H1 (cell line): ENCODE measurements around the gene ASAP2. TPM values are rescaled to one million over a fixed set of nuclear protein-coding genes. Genes with fewer than 3 reads are reported as not detected.

Source experiments
- CTCF ChIA-PET: fragments of 300-600 bp; sonication (Branson Sonifier 250); formaldehyde crosslinking; loops from one replicate; lab custom pipeline; 2021; ENCODE audit not compliant: partially characterized antibody; lab: Charles Lee
- POLR2A ChIA-PET: fragments of 300-600 bp; sonication (Branson Sonifier 250); formaldehyde crosslinking; loops from one replicate; lab custom pipeline; 2021; ENCODE audit warnings: inconsistent platforms; ENCODE audit not compliant: partially characterized antibody; lab: Charles Lee
- DNase-seq, 2 experiments: peaks; one replicate each; pipeline versions ENCODE4 v3.0.0 to v3.0.0-alpha.2; 2010 to 2022; ENCODE audit warnings: low spot score in 2 of 2, low read depth in 1 of 2, mixed read lengths in 1 of 2
- FAIRE-seq: peaks from 2 replicates; lab custom pipeline; 2011; peaks lifted over from hg19 to GRCh38; lab: Jason Lieb, UNC
- H2AFZ ChIP-seq: 2 replicates; pipeline ENCODE4 v1.8.1; 2012; ENCODE audit warnings: low read length, inconsistent platforms
- H2AK5ac ChIP-seq: 2 replicates; pipeline ENCODE4 v1.6.1; 2013; ENCODE audit warnings: low read depth, low read length
- H2BK120ac ChIP-seq: replicated peaks from 2 replicates; pipeline ENCODE3; 2013; ENCODE audit warnings: low read depth, low read length, inconsistent platforms
- H2BK12ac ChIP-seq: 2 replicates; pipeline ENCODE4 v1.6.1; 2013; ENCODE audit warnings: low read depth, low read length
- H2BK15ac ChIP-seq: 2 replicates; pipeline ENCODE4 v1.6.1; 2013; ENCODE audit warnings: low read length
- H2BK20ac ChIP-seq: 2 replicates; pipeline ENCODE4 v1.6.1; 2013; ENCODE audit warnings: low read length
- H2BK5ac ChIP-seq: 2 replicates; pipeline ENCODE4 v1.6.1; 2013; ENCODE audit warnings: low read depth, low read length
- H3K14ac ChIP-seq: 2 replicates; pipeline ENCODE4 v1.6.1; 2013; ENCODE audit warnings: inconsistent platforms; ENCODE audit not compliant: insufficient read length
- H3K18ac ChIP-seq: 2 replicates; pipeline ENCODE4 v1.6.1; 2013; ENCODE audit warnings: low read length; ENCODE audit errors: extremely low read depth
- H3K23ac ChIP-seq: 2 replicates; pipeline ENCODE4 v1.6.1; 2013; ENCODE audit warnings: inconsistent platforms; ENCODE audit not compliant: insufficient read length
- H3K23me2 ChIP-seq: 2 replicates; pipeline ENCODE4 v1.6.1; 2013; ENCODE audit warnings: low read depth, low read length
- H3K27ac ChIP-seq: 2 replicates; pipeline ENCODE4 v1.6.1; 2011; ENCODE audit warnings: low read depth, low read length, inconsistent platforms
- H3K27me3 ChIP-seq, 4 experiments: replicated peaks in 1 of 4; 1 replicate in 1 of 4; 2 replicates in 3 of 4; pipeline versions ENCODE4 v1.6.1 to v1.8.1; 2011 to 2013; ENCODE audit warnings: low read length in 3 of 4, mild to moderate bottlenecking in 3 of 4, inconsistent platforms in 2 of 4, mixed read lengths in 2 of 4, moderate library complexity in 1 of 4; ENCODE audit not compliant: control insufficient read depth in 3 of 4, insufficient read depth in 3 of 4; ENCODE audit errors: extremely low read depth in 1 of 4
- H3K36me3 ChIP-seq, 4 experiments: 2 replicates each; pipeline versions ENCODE4 v1.6.1 to v1.8.1; 2011 to 2013; ENCODE audit warnings: mild to moderate bottlenecking in 4 of 4, low read length in 3 of 4, moderate library complexity in 2 of 4, control low read depth in 1 of 4, inconsistent platforms in 1 of 4; ENCODE audit not compliant: insufficient read depth in 4 of 4, control insufficient read depth in 2 of 4
- H3K4ac ChIP-seq: replicated peaks from 2 replicates; pipeline ENCODE3; 2013; ENCODE audit warnings: low read length, low read depth, mixed read lengths, inconsistent platforms; ENCODE audit not compliant: insufficient read length
- H3K4me1 ChIP-seq, 4 experiments: replicated peaks in 1 of 4; 1 replicate in 1 of 4; 2 replicates in 3 of 4; pipeline versions ENCODE4 v1.6.1 to v1.8.1; 2011 to 2013; ENCODE audit warnings: low read length in 3 of 4, inconsistent platforms in 2 of 4, mixed read lengths in 1 of 4; ENCODE audit not compliant: insufficient read depth in 4 of 4, control insufficient read depth in 3 of 4
- H3K4me2 ChIP-seq, 2 experiments: 2 replicates each; pipeline versions ENCODE4 v1.6.1 to v1.8.1; 2011 to 2013; ENCODE audit warnings: low read depth in 2 of 2, low read length in 2 of 2, control low read depth in 1 of 2, inconsistent platforms in 1 of 2, mild to moderate bottlenecking in 1 of 2; ENCODE audit not compliant: insufficient read depth in 1 of 2
- H3K4me3 ChIP-seq, 4 experiments: fragments of 200-600, 300-600 bp in 1 of 4; sonication (generic), shearing (Covaris generic), sonication (Bioruptor Twin) in 1 of 4; 2 replicates each; pipeline versions ENCODE4 v1.5.1 to v1.8.1; 2011 to 2016; ENCODE audit warnings: low read length in 4 of 4, low read depth in 3 of 4, control low read depth in 2 of 4, inconsistent platforms in 2 of 4, mild to moderate bottlenecking in 2 of 4, mixed read lengths in 1 of 4, moderate library complexity in 1 of 4; ENCODE audit not compliant: insufficient read depth in 2 of 4; ENCODE audit errors: extremely low read depth in 1 of 4
- H3K56ac ChIP-seq: replicated peaks from 2 replicates; pipeline ENCODE3; 2013; ENCODE audit warnings: low read depth, mild to moderate bottlenecking, mixed read lengths, low read length, inconsistent platforms; ENCODE audit not compliant: insufficient read length
- H3K79me1 ChIP-seq: 2 replicates; pipeline ENCODE4 v1.6.1; 2013; ENCODE audit warnings: low read depth, low read length, control low read depth
- H3K79me2 ChIP-seq, 2 experiments: 2 replicates each; pipeline versions ENCODE4 v1.6.1 to v1.8.1; 2012 to 2013; ENCODE audit warnings: low read length in 2 of 2, mild to moderate bottlenecking in 2 of 2, inconsistent platforms in 1 of 2; ENCODE audit not compliant: insufficient read depth in 2 of 2, control insufficient read depth in 1 of 2
- H3K9ac ChIP-seq, 4 experiments: replicated peaks in 1 of 4; 1 replicate in 1 of 4; 2 replicates in 3 of 4; pipeline versions ENCODE4 v1.6.1 to v1.8.1; 2011 to 2013; ENCODE audit warnings: low read depth in 3 of 4, low read length in 3 of 4, control low read depth in 2 of 4, mild to moderate bottlenecking in 2 of 4, moderate library complexity in 2 of 4, inconsistent platforms in 1 of 4; ENCODE audit errors: extremely low read depth in 1 of 4
- H3K9me3 ChIP-seq, 2 experiments: 2 replicates each; pipeline versions ENCODE4 v1.6.1 to v1.8.1; 2012 to 2013; ENCODE audit warnings: mild to moderate bottlenecking in 2 of 2, moderate library complexity in 2 of 2, control low read depth in 1 of 2, inconsistent platforms in 1 of 2, low read depth in 1 of 2, low read length in 1 of 2, mixed read lengths in 1 of 2; ENCODE audit not compliant: insufficient read depth in 2 of 2
- H4K20me1 ChIP-seq, 2 experiments: replicated peaks in 1 of 2; 2 replicates each; pipeline versions ENCODE3 to v1.8.1; 2011 to 2013; ENCODE audit warnings: inconsistent platforms in 2 of 2, low read length in 2 of 2, mild to moderate bottlenecking in 1 of 2; ENCODE audit not compliant: insufficient read depth in 2 of 2, control insufficient read depth in 1 of 2
- H4K5ac ChIP-seq: 2 replicates; pipeline ENCODE4 v1.6.1; 2013; ENCODE audit warnings: low read length, low read depth, mixed read lengths, inconsistent platforms; ENCODE audit not compliant: insufficient read length
- H4K8ac ChIP-seq: 2 replicates; pipeline ENCODE4 v1.8.0; 2013; ENCODE audit warnings: mild to moderate bottlenecking, moderate library complexity, low read length, inconsistent platforms; ENCODE audit not compliant: insufficient read depth; ENCODE audit errors: extremely low read depth
- H4K91ac ChIP-seq: replicated peaks from 2 replicates; pipeline ENCODE3; 2013; ENCODE audit warnings: low read length, mixed read lengths, inconsistent platforms; ENCODE audit not compliant: insufficient read length
- WGBS, 2 experiments: shearing (Covaris generic) in 1 of 2; methylation state at CpG; one replicate each; pipeline versions ENCODE4 v1.1.6 to v1.1.7; 2013 to 2015; ENCODE audit warnings: low lambda C conversion rate in 2 of 2, mixed read lengths in 2 of 2, inconsistent platforms in 1 of 2, low coverage in 1 of 2, missing lambda C conversion rate in 1 of 2; ENCODE audit not compliant: insufficient replicate concordance in 2 of 2, insufficient coverage in 1 of 2, insufficient read length in 1 of 2; ENCODE audit errors: extremely low coverage in 1 of 2, missing lambda C conversion rate in 1 of 2; 5-methylcytosine and 5-hydroxymethylcytosine counted together
- polyA plus RNA-seq, 7 experiments: library from polyadenylated mRNA; depleted of rRNA in 3 of 7; stranded (reverse) in 5 of 7; unstranded in 2 of 7; fragments of >200 nt in 5 of 7; fragments of 200-250 nt in 2 of 7; gene quantifications; 1 replicate in 5 of 7; 2 replicates in 1 of 7; 4 replicates in 1 of 7; pipeline versions ENCODE4 v1.2.1 to v1.2.3, GENCODE V29; 2011 to 2013; ENCODE audit warnings: missing spikeins in 2 of 7, mixed read lengths in 2 of 7
- total RNA-seq: library from RNA; stranded (reverse); fragmentation: NEBNext Ultra II Directional; extraction: Animal tissue kit (Norgen Biotek cat#: 25700); gene quantifications from 2 replicates; pipeline ENCODE4 v1.2.1, GENCODE V29; 2021

ASAP2 gene
- total and polyA plus RNA-seq, 2 of the 8 experiments (the other 6 are each of a cell fraction or from before 2014, with no cell fraction given), result 10.2 to 18.7 TPM

DNA sequence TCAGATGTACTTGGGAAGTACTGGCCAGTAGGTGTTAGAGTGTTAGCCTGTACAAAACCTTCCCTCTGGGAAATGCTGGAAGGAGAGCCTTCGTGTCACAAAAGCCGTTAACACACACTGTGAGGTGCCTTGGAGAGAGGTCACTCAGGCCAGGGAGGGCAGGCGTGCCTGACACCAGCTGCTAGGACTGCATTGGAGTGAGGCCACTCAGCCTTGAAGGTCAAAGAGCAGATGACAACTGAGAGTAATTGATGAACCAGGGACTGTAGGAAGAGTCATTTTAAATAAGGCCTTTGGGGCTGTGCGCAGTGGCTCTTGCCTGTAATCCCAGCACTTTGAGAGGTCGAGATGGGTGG, 45.4 kb downstream of the ASAP2 start:
- Histone ChIP-seq H2BK120ac (no peak overlapping the region), H2AFZ (no peak overlapping the region), H3K27me3 (no peaks in the 10 kb centered on the region; a peak in 1 of 7 replicates), H4K5ac (no peak overlapping the region), H4K8ac (no peak overlapping the region), H2BK20ac (no peak overlapping the region), H3K79me2 (peaks cover 0 to 42% of the 10 kb centered on the region in 2 experiments; a peak in 3 of 4 replicates), H3K4me3 (no peak overlapping the region), H3K4me1 (peaks cover 0 to 5% (median 2%) of the 10 kb centered on the region in 4 experiments; a peak in 2 of 7 replicates), H3K23me2 (no peaks in the 10 kb centered on the region), H4K91ac (no peak overlapping the region), H3K36me3 (no peaks in the 10 kb centered on the region), H2BK12ac (no peak overlapping the region), H2BK15ac (no peak overlapping the region), H3K9me3 (no peaks in the 10 kb centered on the region), H3K23ac (no peak overlapping the region), H3K79me1 (peaks cover 9% of the 10 kb centered on the region), H3K56ac (no peak overlapping the region), H3K9ac (no peak overlapping the region), H3K27ac (no peak overlapping the region), H4K20me1 (peaks cover 2 to 6% of the 10 kb centered on the region in 2 experiments), H3K4me2 (no peak overlapping the region), H2AK5ac (no peak overlapping the region), H3K14ac (no peak overlapping the region), H3K18ac (no peak overlapping the region), H2BK5ac (0 out of 2 replicates have a peak overlapping the region, but pooled peaks have one; percentile 1), H3K4ac (no peak overlapping the region)
- FAIRE-seq (no peak), DNase-seq (no peak)
- 82% methylated on average over 5 of the region's 5 CpGs; no CpG with 5 or more reads in 1 of the 2 experiments for WGBS, 2 experiments
- CTCF ChIA-PET, result interaction anchor here (0.7 to 2.5 kb wide), 5 partner anchors 9 to 1206 kb away, joined by 3 to 8 read pairs (median 4); no protein-coding TSS in a partner anchor
- POLR2A ChIA-PET, result interaction anchor here (0.5 to 0.7 kb wide), 2 partner anchors 80 to 135 kb away, joined by 3 read pairs; no protein-coding TSS in a partner anchor
